ENCODE data around the gene MALRD1. TPM values are rescaled to one million over a fixed set of nuclear protein-coding genes. Genes with fewer than 3 reads are reported as not detected.

MALRD1 gene
- total and polyA plus RNA-seq, 10 donors: 0.06 to 1.6 (median 0.43) TPM

DNA sequence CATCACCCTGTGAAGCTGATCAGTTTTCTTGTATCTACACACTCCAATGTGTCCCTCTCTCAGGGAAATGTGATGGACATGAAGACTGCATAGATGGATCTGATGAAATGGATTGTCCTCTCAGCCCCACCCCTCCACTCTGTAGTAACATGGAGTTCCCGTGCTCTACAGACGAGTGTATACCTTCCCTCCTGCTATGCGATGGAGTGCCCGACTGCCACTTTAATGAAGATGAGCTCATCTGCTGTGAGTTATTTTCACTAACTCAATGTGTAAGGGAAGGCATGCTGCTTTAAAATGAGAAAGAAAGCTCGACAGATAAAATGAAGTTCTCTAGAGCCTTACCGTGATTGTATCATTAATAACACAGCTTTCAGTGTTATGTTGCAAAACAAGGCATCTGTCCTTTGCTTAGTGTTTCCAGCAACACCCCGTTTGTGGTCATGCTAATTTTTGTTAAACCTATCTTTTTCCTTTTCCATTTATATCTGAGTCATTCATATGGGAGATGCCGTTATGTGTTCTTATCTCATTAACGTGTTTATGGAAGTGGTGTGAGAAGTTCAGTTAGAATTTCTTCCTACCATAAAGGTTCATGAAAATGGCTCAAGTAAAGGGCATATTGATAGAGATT, 546.7 kb downstream of the MALRD1 start:
- no peaks in the 10 kb centered on the region for H3K9me3 ChIP-seq
- 84 to 93% (median 92%) methylated on average over 9 of the region's 9 CpGs for WGBS, 5 donors
- no peak overlapping the region for H3K27ac ChIP-seq
- TF ChIP-seq, protein P1, sequence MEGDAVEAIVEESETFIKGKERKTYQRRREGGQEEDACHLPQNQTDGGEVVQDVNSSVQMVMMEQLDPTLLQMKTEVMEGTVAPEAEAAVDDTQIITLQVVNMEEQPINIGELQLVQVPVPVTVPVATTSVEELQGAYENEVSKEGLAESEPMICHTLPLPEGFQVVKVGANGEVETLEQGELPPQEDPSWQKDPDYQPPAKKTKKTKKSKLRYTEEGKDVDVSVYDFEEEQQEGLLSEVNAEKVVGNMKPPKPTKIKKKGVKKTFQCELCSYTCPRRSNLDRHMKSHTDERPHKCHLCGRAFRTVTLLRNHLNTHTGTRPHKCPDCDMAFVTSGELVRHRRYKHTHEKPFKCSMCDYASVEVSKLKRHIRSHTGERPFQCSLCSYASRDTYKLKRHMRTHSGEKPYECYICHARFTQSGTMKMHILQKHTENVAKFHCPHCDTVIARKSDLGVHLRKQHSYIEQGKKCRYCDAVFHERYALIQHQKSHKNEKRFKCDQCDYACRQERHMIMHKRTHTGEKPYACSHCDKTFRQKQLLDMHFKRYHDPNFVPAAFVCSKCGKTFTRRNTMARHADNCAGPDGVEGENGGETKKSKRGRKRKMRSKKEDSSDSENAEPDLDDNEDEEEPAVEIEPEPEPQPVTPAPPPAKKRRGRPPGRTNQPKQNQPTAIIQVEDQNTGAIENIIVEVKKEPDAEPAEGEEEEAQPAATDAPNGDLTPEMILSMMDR (IDR thresholded peaks at IDR 0.05 in 8 of 11, conservative IDR thresholded peaks at IDR 0.05 in 3 of 11): no peak
- no peak for TF ChIP-seq POLR2A (IDR thresholded peaks at IDR 0.05)
- no peak for TF ChIP-seq POLR2AphosphoS5 (IDR thresholded peaks at IDR 0.05)
- H3K4me3 ChIP-seq: no peak overlapping the region
- H3K4me1 ChIP-seq: no peaks in the 10 kb centered on the region
- intact Hi-C loops (cut with DNase I; ENCODE audit: low total_unique reads): no loop called here
- H3K27me3 ChIP-seq (replicated peaks in 1 of 7): no peaks in the 10 kb centered on the region
- H3K36me3 ChIP-seq: no peaks in the 10 kb centered on the region
- DNase-seq: no peak

DNA sequence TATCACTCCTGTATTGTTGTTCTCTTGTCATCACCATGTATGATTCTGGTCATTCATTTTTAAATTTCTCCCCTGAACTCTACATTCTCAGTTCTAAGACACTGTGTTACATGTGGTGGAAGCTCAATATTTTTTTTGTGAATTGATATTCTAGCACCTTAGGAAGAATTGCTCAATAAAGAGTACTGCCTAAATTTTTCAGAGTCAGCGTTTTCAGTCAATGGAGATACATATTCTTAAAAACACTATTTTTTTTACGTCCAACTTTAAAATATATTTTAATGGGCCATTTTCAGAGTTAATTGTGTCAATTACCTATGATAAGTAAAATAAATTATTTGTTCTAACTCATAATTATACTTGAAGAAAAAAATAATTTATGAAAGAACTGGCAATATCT, 557.2 kb downstream of the MALRD1 start:
- 88 to 95% (median 94%) methylated on average over 2 of the region's 2 CpGs for WGBS, 5 donors
- Histone ChIP-seq H3K9me3 (peaks cover 0 to under 1% (median 0%) of the 10 kb centered on the region in 8 donors), H3K4me3 (no peak overlapping the region), H3K27ac (no peak overlapping the region), H3K4me1 (no peaks in the 10 kb centered on the region), H3K27me3 (replicated peaks in 1 of 7) (no peaks in the 10 kb centered on the region), H3K36me3 (no peaks in the 10 kb centered on the region)
- intact Hi-C loops (cut with DNase I; ENCODE audit: low total_unique reads): no loop called here
- TF ChIP-seq, protein P1 (IDR thresholded peaks at IDR 0.05 in 8 of 11, conservative IDR thresholded peaks at IDR 0.05 in 3 of 11): no peak
- TF ChIP-seq POLR2AphosphoS5 (IDR thresholded peaks at IDR 0.05) (no peak), POLR2A (IDR thresholded peaks at IDR 0.05) (no peak)
- DNase-seq: no peak

DNA sequence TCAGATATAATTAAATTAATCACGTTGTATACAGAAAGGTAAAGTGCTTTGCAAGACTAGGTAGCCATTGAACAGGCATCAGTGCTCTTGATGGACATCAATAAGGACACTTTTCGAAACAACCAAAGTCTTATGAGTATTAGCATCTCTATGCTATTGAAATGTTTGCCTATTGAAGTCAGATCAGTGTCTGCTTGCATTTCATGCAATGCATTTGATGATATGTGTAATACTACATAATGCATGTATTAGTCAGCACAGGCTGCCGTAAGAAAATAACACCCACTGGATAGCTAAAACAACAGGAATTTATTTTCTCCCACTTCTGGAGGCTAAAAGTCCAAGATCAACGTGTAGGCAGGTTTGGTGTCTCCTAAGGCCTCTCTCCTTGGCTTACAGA, 558.4 kb downstream of the MALRD1 start:
- intact Hi-C loops (cut with DNase I; ENCODE audit: low total_unique reads): no loop called here
- Histone ChIP-seq H3K27me3 (replicated peaks in 1 of 7) (no peaks in the 10 kb centered on the region), H3K4me3 (no peak overlapping the region), H3K36me3 (no peaks in the 10 kb centered on the region), H3K4me1 (no peaks in the 10 kb centered on the region), H3K27ac (no peak overlapping the region), H3K9me3 (peaks cover 0 to 2% (median 0%) of the 10 kb centered on the region in 8 donors)
- TF ChIP-seq POLR2A (IDR thresholded peaks at IDR 0.05) (no peak), POLR2AphosphoS5 (IDR thresholded peaks at IDR 0.05) (no peak)
- TF ChIP-seq, protein P1 (IDR thresholded peaks at IDR 0.05 in 8 of 11, conservative IDR thresholded peaks at IDR 0.05 in 3 of 11): no peak
- 74 to 83% (median 78%) methylated on average over 4 of the region's 4 CpGs for WGBS, 5 donors
- DNase-seq: no peak

DNA sequence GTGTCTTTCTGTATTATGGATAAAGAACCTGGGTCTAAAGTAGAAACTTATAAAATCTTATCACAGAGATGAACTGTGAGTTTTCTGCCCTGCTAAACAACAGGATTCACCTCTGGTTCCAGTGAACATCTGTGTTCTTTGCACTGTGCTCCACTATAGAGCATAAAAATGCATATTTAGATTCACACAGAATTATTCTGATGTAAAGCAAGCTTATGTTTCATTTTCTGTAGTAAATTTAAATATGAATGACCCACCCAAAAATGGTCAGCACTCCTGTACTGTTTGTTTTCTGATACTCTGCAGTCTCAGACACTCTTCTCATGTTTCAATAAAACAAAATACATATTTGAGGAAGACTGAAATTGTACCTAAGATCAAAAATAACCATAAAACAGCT, 563.2 kb downstream of the MALRD1 start:
- no peaks in the 10 kb centered on the region for H3K4me1 ChIP-seq
- H3K36me3 ChIP-seq: no peaks in the 10 kb centered on the region
- no peak overlapping the region for H3K27ac ChIP-seq
- H3K9me3 ChIP-seq: peaks cover 0 to 9% (median 0%) of the 10 kb centered on the region in 8 donors
- DNase-seq: no peak
- intact Hi-C loops (cut with DNase I; ENCODE audit: low total_unique reads): no loop called here
- no peak for TF ChIP-seq POLR2AphosphoS5 (IDR thresholded peaks at IDR 0.05)
- TF ChIP-seq, protein P1 (IDR thresholded peaks at IDR 0.05 in 8 of 11, conservative IDR thresholded peaks at IDR 0.05 in 3 of 11): no peak
- no peak overlapping the region for H3K4me3 ChIP-seq
- H3K27me3 ChIP-seq (replicated peaks in 1 of 7): no peaks in the 10 kb centered on the region
